H1 (cell line): Measurements from ENCODE around the gene MORC2. TPM values are rescaled to one million over a fixed set of nuclear protein-coding genes. Genes with fewer than 3 reads are reported as not detected.

Experiments
- CTCF ChIA-PET: fragments of 300-600 bp; sonication (Branson Sonifier 250); formaldehyde crosslinking; loops from one replicate; lab custom pipeline; 2021; ENCODE audit not compliant: partially characterized antibody; lab: Charles Lee
- POLR2A ChIA-PET: fragments of 300-600 bp; sonication (Branson Sonifier 250); formaldehyde crosslinking; loops from one replicate; lab custom pipeline; 2021; ENCODE audit warnings: inconsistent platforms; ENCODE audit not compliant: partially characterized antibody; lab: Charles Lee
- DNase-seq, 2 experiments: peaks; one replicate each; pipeline versions ENCODE4 v3.0.0 to v3.0.0-alpha.2; 2010 to 2022; ENCODE audit warnings: low spot score in 2 of 2, low read depth in 1 of 2, mixed read lengths in 1 of 2
- FAIRE-seq: peaks from 2 replicates; lab custom pipeline; 2011; peaks lifted over from hg19 to GRCh38; lab: Jason Lieb, UNC
- H2AFZ ChIP-seq: 2 replicates; pipeline ENCODE4 v1.8.1; 2012; ENCODE audit warnings: low read length, inconsistent platforms
- H2AK5ac ChIP-seq: 2 replicates; pipeline ENCODE4 v1.6.1; 2013; ENCODE audit warnings: low read depth, low read length
- H2BK120ac ChIP-seq: replicated peaks from 2 replicates; pipeline ENCODE3; 2013; ENCODE audit warnings: low read depth, low read length, inconsistent platforms
- H2BK12ac ChIP-seq: 2 replicates; pipeline ENCODE4 v1.6.1; 2013; ENCODE audit warnings: low read depth, low read length
- H2BK15ac ChIP-seq: 2 replicates; pipeline ENCODE4 v1.6.1; 2013; ENCODE audit warnings: low read length
- H2BK20ac ChIP-seq: 2 replicates; pipeline ENCODE4 v1.6.1; 2013; ENCODE audit warnings: low read length
- H2BK5ac ChIP-seq: 2 replicates; pipeline ENCODE4 v1.6.1; 2013; ENCODE audit warnings: low read depth, low read length
- H3K14ac ChIP-seq: 2 replicates; pipeline ENCODE4 v1.6.1; 2013; ENCODE audit warnings: inconsistent platforms; ENCODE audit not compliant: insufficient read length
- H3K18ac ChIP-seq: 2 replicates; pipeline ENCODE4 v1.6.1; 2013; ENCODE audit warnings: low read length; ENCODE audit errors: extremely low read depth
- H3K23ac ChIP-seq: 2 replicates; pipeline ENCODE4 v1.6.1; 2013; ENCODE audit warnings: inconsistent platforms; ENCODE audit not compliant: insufficient read length
- H3K23me2 ChIP-seq: 2 replicates; pipeline ENCODE4 v1.6.1; 2013; ENCODE audit warnings: low read depth, low read length
- H3K27ac ChIP-seq: 2 replicates; pipeline ENCODE4 v1.6.1; 2011; ENCODE audit warnings: low read depth, low read length, inconsistent platforms
- H3K27me3 ChIP-seq, 4 experiments: replicated peaks in 1 of 4; 1 replicate in 1 of 4; 2 replicates in 3 of 4; pipeline versions ENCODE4 v1.6.1 to v1.8.1; 2011 to 2013; ENCODE audit warnings: low read length in 3 of 4, mild to moderate bottlenecking in 3 of 4, inconsistent platforms in 2 of 4, mixed read lengths in 2 of 4, moderate library complexity in 1 of 4; ENCODE audit not compliant: control insufficient read depth in 3 of 4, insufficient read depth in 3 of 4; ENCODE audit errors: extremely low read depth in 1 of 4
- H3K36me3 ChIP-seq, 4 experiments: 2 replicates each; pipeline versions ENCODE4 v1.6.1 to v1.8.1; 2011 to 2013; ENCODE audit warnings: mild to moderate bottlenecking in 4 of 4, low read length in 3 of 4, moderate library complexity in 2 of 4, control low read depth in 1 of 4, inconsistent platforms in 1 of 4; ENCODE audit not compliant: insufficient read depth in 4 of 4, control insufficient read depth in 2 of 4
- H3K4ac ChIP-seq: replicated peaks from 2 replicates; pipeline ENCODE3; 2013; ENCODE audit warnings: low read length, low read depth, mixed read lengths, inconsistent platforms; ENCODE audit not compliant: insufficient read length
- H3K4me1 ChIP-seq, 4 experiments: replicated peaks in 1 of 4; 1 replicate in 1 of 4; 2 replicates in 3 of 4; pipeline versions ENCODE4 v1.6.1 to v1.8.1; 2011 to 2013; ENCODE audit warnings: low read length in 3 of 4, inconsistent platforms in 2 of 4, mixed read lengths in 1 of 4; ENCODE audit not compliant: insufficient read depth in 4 of 4, control insufficient read depth in 3 of 4
- H3K4me2 ChIP-seq, 2 experiments: 2 replicates each; pipeline versions ENCODE4 v1.6.1 to v1.8.1; 2011 to 2013; ENCODE audit warnings: low read depth in 2 of 2, low read length in 2 of 2, control low read depth in 1 of 2, inconsistent platforms in 1 of 2, mild to moderate bottlenecking in 1 of 2; ENCODE audit not compliant: insufficient read depth in 1 of 2
- H3K4me3 ChIP-seq, 4 experiments: fragments of 200-600, 300-600 bp in 1 of 4; sonication (generic), shearing (Covaris generic), sonication (Bioruptor Twin) in 1 of 4; 2 replicates each; pipeline versions ENCODE4 v1.5.1 to v1.8.1; 2011 to 2016; ENCODE audit warnings: low read length in 4 of 4, low read depth in 3 of 4, control low read depth in 2 of 4, inconsistent platforms in 2 of 4, mild to moderate bottlenecking in 2 of 4, mixed read lengths in 1 of 4, moderate library complexity in 1 of 4; ENCODE audit not compliant: insufficient read depth in 2 of 4; ENCODE audit errors: extremely low read depth in 1 of 4
- H3K56ac ChIP-seq: replicated peaks from 2 replicates; pipeline ENCODE3; 2013; ENCODE audit warnings: low read depth, mild to moderate bottlenecking, mixed read lengths, low read length, inconsistent platforms; ENCODE audit not compliant: insufficient read length
- H3K79me1 ChIP-seq: 2 replicates; pipeline ENCODE4 v1.6.1; 2013; ENCODE audit warnings: low read depth, low read length, control low read depth
- H3K79me2 ChIP-seq, 2 experiments: 2 replicates each; pipeline versions ENCODE4 v1.6.1 to v1.8.1; 2012 to 2013; ENCODE audit warnings: low read length in 2 of 2, mild to moderate bottlenecking in 2 of 2, inconsistent platforms in 1 of 2; ENCODE audit not compliant: insufficient read depth in 2 of 2, control insufficient read depth in 1 of 2
- H3K9ac ChIP-seq, 4 experiments: replicated peaks in 1 of 4; 1 replicate in 1 of 4; 2 replicates in 3 of 4; pipeline versions ENCODE4 v1.6.1 to v1.8.1; 2011 to 2013; ENCODE audit warnings: low read depth in 3 of 4, low read length in 3 of 4, control low read depth in 2 of 4, mild to moderate bottlenecking in 2 of 4, moderate library complexity in 2 of 4, inconsistent platforms in 1 of 4; ENCODE audit errors: extremely low read depth in 1 of 4
- H3K9me3 ChIP-seq, 2 experiments: 2 replicates each; pipeline versions ENCODE4 v1.6.1 to v1.8.1; 2012 to 2013; ENCODE audit warnings: mild to moderate bottlenecking in 2 of 2, moderate library complexity in 2 of 2, control low read depth in 1 of 2, inconsistent platforms in 1 of 2, low read depth in 1 of 2, low read length in 1 of 2, mixed read lengths in 1 of 2; ENCODE audit not compliant: insufficient read depth in 2 of 2
- H4K20me1 ChIP-seq, 2 experiments: replicated peaks in 1 of 2; 2 replicates each; pipeline versions ENCODE3 to v1.8.1; 2011 to 2013; ENCODE audit warnings: inconsistent platforms in 2 of 2, low read length in 2 of 2, mild to moderate bottlenecking in 1 of 2; ENCODE audit not compliant: insufficient read depth in 2 of 2, control insufficient read depth in 1 of 2
- H4K5ac ChIP-seq: 2 replicates; pipeline ENCODE4 v1.6.1; 2013; ENCODE audit warnings: low read length, low read depth, mixed read lengths, inconsistent platforms; ENCODE audit not compliant: insufficient read length
- H4K8ac ChIP-seq: 2 replicates; pipeline ENCODE4 v1.8.0; 2013; ENCODE audit warnings: mild to moderate bottlenecking, moderate library complexity, low read length, inconsistent platforms; ENCODE audit not compliant: insufficient read depth; ENCODE audit errors: extremely low read depth
- H4K91ac ChIP-seq: replicated peaks from 2 replicates; pipeline ENCODE3; 2013; ENCODE audit warnings: low read length, mixed read lengths, inconsistent platforms; ENCODE audit not compliant: insufficient read length
- CREB1 ChIP-seq: IDR thresholded peaks from 2 replicates; pipeline ENCODE4 v1.6.1; 2012; ENCODE audit warnings: inconsistent platforms
- HDAC6 ChIP-seq: IDR thresholded peaks from one replicate; pipeline ENCODE4 v1.7.1; 2012; ENCODE audit warnings: low read depth, mild to moderate bottlenecking, inconsistent platforms, low read length, moderate library complexity
- KDM4A ChIP-seq: IDR thresholded peaks from one replicate; pipeline ENCODE4 v1.7.1; 2012; ENCODE audit warnings: low read depth, mild to moderate bottlenecking, moderate library complexity, low read length, inconsistent platforms; ENCODE audit not compliant: severe bottlenecking
- RAD21 ChIP-seq, 2 experiments: IDR thresholded peaks in 1 of 2; conservative IDR thresholded peaks in 1 of 2; 2 replicates each; pipeline ENCODE4 v1.6.1; 2011; ENCODE audit warnings: low read depth in 2 of 2, low read length in 2 of 2, improper control_type of control experiment in 1 of 2, inconsistent platforms in 1 of 2, mild to moderate bottlenecking in 1 of 2, moderate library complexity in 1 of 2
- TBP ChIP-seq: IDR thresholded peaks from 2 replicates; pipeline ENCODE4 v1.6.1; 2011; ENCODE audit warnings: low read depth, low read length, improper control_type of control experiment
- YY1 ChIP-seq: IDR thresholded peaks from 2 replicates; pipeline ENCODE4 v1.6.1; 2011; ENCODE audit warnings: low read depth, mild to moderate bottlenecking, low read length
- ZNF274 ChIP-seq: IDR thresholded peaks from 2 replicates; pipeline ENCODE4 v1.7.0; 2012; ENCODE audit warnings: low read length, borderline replicate concordance; ENCODE audit errors: extremely low read depth
- WGBS, 2 experiments: shearing (Covaris generic) in 1 of 2; methylation state at CpG; one replicate each; pipeline versions ENCODE4 v1.1.6 to v1.1.7; 2013 to 2015; ENCODE audit warnings: low lambda C conversion rate in 2 of 2, mixed read lengths in 2 of 2, inconsistent platforms in 1 of 2, low coverage in 1 of 2, missing lambda C conversion rate in 1 of 2; ENCODE audit not compliant: insufficient replicate concordance in 2 of 2, insufficient coverage in 1 of 2, insufficient read length in 1 of 2; ENCODE audit errors: extremely low coverage in 1 of 2, missing lambda C conversion rate in 1 of 2; 5-methylcytosine and 5-hydroxymethylcytosine counted together
- polyA plus RNA-seq, 7 experiments: library from polyadenylated mRNA; depleted of rRNA in 3 of 7; stranded (reverse) in 5 of 7; unstranded in 2 of 7; fragments of >200 nt in 5 of 7; fragments of 200-250 nt in 2 of 7; gene quantifications; 1 replicate in 5 of 7; 2 replicates in 1 of 7; 4 replicates in 1 of 7; pipeline versions ENCODE4 v1.2.1 to v1.2.3, GENCODE V29; 2011 to 2013; ENCODE audit warnings: missing spikeins in 2 of 7, mixed read lengths in 2 of 7
- total RNA-seq: library from RNA; stranded (reverse); fragmentation: NEBNext Ultra II Directional; extraction: Animal tissue kit (Norgen Biotek cat#: 25700); gene quantifications from 2 replicates; pipeline ENCODE4 v1.2.1, GENCODE V29; 2021
- TF ChIP-seq, protein P1 (sequence below), 3 experiments: IDR thresholded peaks; 1 replicate in 2 of 3; 2 replicates in 1 of 3; pipeline versions ENCODE4 v1.5.1 to v1.6.1; 2011; ENCODE audit warnings: low read length in 3 of 3, mild to moderate bottlenecking in 3 of 3, inconsistent platforms in 2 of 3, low read depth in 1 of 3, moderate library complexity in 1 of 3; ENCODE audit not compliant: insufficient read depth in 1 of 3; ENCODE audit errors: control extremely low read depth in 1 of 3

MORC2 gene
- total and polyA plus RNA-seq, 2 of the 8 experiments (the other 6 are each of a cell fraction or from before 2014, with no cell fraction given), result 15.4 to 68.0 TPM

DNA sequence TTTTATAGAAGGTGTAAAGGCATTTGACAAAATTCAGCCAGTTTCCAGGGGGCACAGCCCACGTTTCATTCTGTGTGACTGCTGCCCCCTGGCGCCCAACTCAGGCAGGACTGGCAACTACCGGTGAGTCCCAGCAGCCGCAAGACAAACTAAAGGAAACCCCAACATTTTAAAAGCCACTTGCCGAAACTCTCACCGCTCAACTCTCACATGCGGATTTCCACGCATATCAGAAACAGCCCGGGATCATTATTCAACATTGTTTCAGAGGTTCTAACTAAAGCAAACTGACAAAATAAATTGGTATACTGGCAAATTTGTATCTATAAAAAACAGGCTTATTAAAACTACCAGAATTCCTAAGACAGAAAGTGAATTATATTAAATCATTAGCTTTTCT lies 48.2 kb downstream of the MORC2 start:
- no peak overlapping the region for H3K9ac ChIP-seq
- no peak overlapping the region for H4K91ac ChIP-seq
- H3K23me2 ChIP-seq, result no peaks in the 10 kb centered on the region
- peaks cover 4 to 22% (median 9%) of the 10 kb centered on the region in 4 experiments; a peak in 7 of 8 replicates for H3K36me3 ChIP-seq
- TF ChIP-seq RAD21 (IDR thresholded peaks at IDR 0.05 in 1 of 2, conservative IDR thresholded peaks at IDR 0.05 in 1 of 2; ENCODE audit: low read depth in 2 of 2, low read length in 2 of 2), result peak; percentile 79 to 80
- TF ChIP-seq ZNF274, result no peak
- TF ChIP-seq HDAC6, result no peak
- TF ChIP-seq KDM4A, result no peak
- no peak for TF ChIP-seq TBP
- TF ChIP-seq CREB1, result 0 out of 2 replicates have a peak, but pooled peaks have one; percentile 15
- 0 out of 2 replicates have a peak, but pooled peaks have one; percentile 14 for TF ChIP-seq YY1
- TF ChIP-seq, protein P1, sequence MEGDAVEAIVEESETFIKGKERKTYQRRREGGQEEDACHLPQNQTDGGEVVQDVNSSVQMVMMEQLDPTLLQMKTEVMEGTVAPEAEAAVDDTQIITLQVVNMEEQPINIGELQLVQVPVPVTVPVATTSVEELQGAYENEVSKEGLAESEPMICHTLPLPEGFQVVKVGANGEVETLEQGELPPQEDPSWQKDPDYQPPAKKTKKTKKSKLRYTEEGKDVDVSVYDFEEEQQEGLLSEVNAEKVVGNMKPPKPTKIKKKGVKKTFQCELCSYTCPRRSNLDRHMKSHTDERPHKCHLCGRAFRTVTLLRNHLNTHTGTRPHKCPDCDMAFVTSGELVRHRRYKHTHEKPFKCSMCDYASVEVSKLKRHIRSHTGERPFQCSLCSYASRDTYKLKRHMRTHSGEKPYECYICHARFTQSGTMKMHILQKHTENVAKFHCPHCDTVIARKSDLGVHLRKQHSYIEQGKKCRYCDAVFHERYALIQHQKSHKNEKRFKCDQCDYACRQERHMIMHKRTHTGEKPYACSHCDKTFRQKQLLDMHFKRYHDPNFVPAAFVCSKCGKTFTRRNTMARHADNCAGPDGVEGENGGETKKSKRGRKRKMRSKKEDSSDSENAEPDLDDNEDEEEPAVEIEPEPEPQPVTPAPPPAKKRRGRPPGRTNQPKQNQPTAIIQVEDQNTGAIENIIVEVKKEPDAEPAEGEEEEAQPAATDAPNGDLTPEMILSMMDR (IDR thresholded peaks at IDR 0.05; ENCODE audit: control extremely low read depth in 1 of 3, insufficient read depth in 1 of 3, low read depth in 1 of 3, low read length in 3 of 3), result peak; percentile 77 to 96 (median 88)
- H2BK12ac ChIP-seq, result no peak overlapping the region
- no peaks in the 10 kb centered on the region for H3K27me3 ChIP-seq
- no peak overlapping the region for H3K27ac ChIP-seq
- H2BK5ac ChIP-seq, result no peak overlapping the region
- peaks cover 0 to 2% of the 10 kb centered on the region in 2 experiments for H4K20me1 ChIP-seq
- no peak overlapping the region for H3K4me3 ChIP-seq
- H3K4me2 ChIP-seq, result no peak overlapping the region
- H2BK15ac ChIP-seq, result no peak overlapping the region
- no peak overlapping the region for H3K14ac ChIP-seq
- H3K4me1 ChIP-seq, result no peaks in the 10 kb centered on the region
- 25% methylated on average over 9 of the region's 9 CpGs; no CpG with 5 or more reads in 1 of the 2 experiments for WGBS, 2 experiments
- no peak overlapping the region for H2BK20ac ChIP-seq
- H3K23ac ChIP-seq, result no peak overlapping the region
- no peak overlapping the region for H2AK5ac ChIP-seq
- no peak overlapping the region for H4K5ac ChIP-seq
- H3K56ac ChIP-seq, result no peak overlapping the region
- H3K79me2 ChIP-seq, result no peaks in the 10 kb centered on the region
- H2BK120ac ChIP-seq, result no peak overlapping the region
- H3K18ac ChIP-seq, result no peak overlapping the region
- ChIA-PET CTCF (interaction anchor here (0.6 to 6.2 kb wide), 26 partner anchors 11 to 1298 kb away, joined by 3 to 58 read pairs (median 4); no protein-coding TSS in a partner anchor), POLR2A (interaction anchor here (0.6 to 1.7 kb wide), 4 partner anchors 7 to 158 kb away, joined by 3 to 6 read pairs (median 4); no protein-coding TSS in a partner anchor)
- H3K79me1 ChIP-seq, result no peaks in the 10 kb centered on the region; the same call in 1 of the 2 replicates
- H3K9me3 ChIP-seq, result peaks cover 0 to 2% of the 10 kb centered on the region in 2 experiments; a peak in 1 of 4 replicates
- H3K4ac ChIP-seq, result no peak overlapping the region
- DNase-seq, result peak; percentile 43 to 97
- H4K8ac ChIP-seq, result no peak overlapping the region
- no peak overlapping the region for H2AFZ ChIP-seq
- FAIRE-seq, result peak; percentile 32
